Peyer's patch (tissue), 4 donors: ENCODE data around the gene BMPR1A. TPM values are rescaled to one million over a fixed set of nuclear protein-coding genes. Genes with fewer than 3 reads are reported as not detected.

ENCODE experiments used
- DNase-seq, 3 donors: peaks; one replicate each; pipeline ENCODE4 v3.0.0-alpha.2; 2017 to 2019
- H3K27ac ChIP-seq, 4 donors: fragments of 200-600 bp; sonication (generic); one replicate each; pipeline ENCODE4 v1.5.1; 2016 to 2019
- H3K27me3 ChIP-seq, 2 donors: fragments of 200-600 bp; sonication (generic); one replicate each; pipeline ENCODE4 v1.5.1; 2019
- H3K36me3 ChIP-seq, 3 donors: fragments of 200-600 bp; sonication (generic); one replicate each; pipeline ENCODE4 v1.5.1; 2016 to 2019
- H3K4me1 ChIP-seq, 4 donors: fragments of 200-600 bp; sonication (generic); one replicate each; pipeline ENCODE4 v1.5.1; 2016 to 2019
- H3K4me3 ChIP-seq, 4 donors: fragments of 200-600 bp; sonication (generic); 1 replicate in 3 of 4; 2 replicates in 1 of 4; pipeline ENCODE4 v1.5.1; 2016 to 2019; ENCODE audit warnings: mild to moderate bottlenecking in 1 of 4
- H3K9me3 ChIP-seq, 4 donors: fragments of 200-600 bp; sonication (generic); one replicate each; pipeline ENCODE4 v1.5.1; 2016 to 2019; ENCODE audit warnings: mild to moderate bottlenecking in 1 of 4
- POLR2A ChIP-seq, 2 donors: fragments of 450-650 bp; IDR thresholded peaks; one replicate each; pipeline ENCODE4 v1.5.1; 2017; ENCODE audit warnings: antibody characterized with exemption in 2 of 2, mild to moderate bottlenecking in 2 of 2, moderate library complexity in 2 of 2
- total RNA-seq, 4 donors: library from RNA; depleted of rRNA; stranded (reverse); fragments of >200 nt; gene quantifications; one replicate each; pipeline ENCODE4 v1.1.0, GENCODE V29; 2016
- TF ChIP-seq, protein P1 (sequence below), 6 experiments: fragments of 450-650 bp in 4 of 6; fragments of 200-600 bp in 2 of 6; sonication (generic) in 1 of 6; IDR thresholded peaks; one replicate each; pipeline ENCODE4 v1.5.1; 2017 to 2019; ENCODE audit warnings: antibody characterized with exemption in 6 of 6, mild to moderate bottlenecking in 3 of 6, moderate library complexity in 1 of 6

The BMPR1A gene
- total RNA-seq, 4 donors from 2014 or later, result 17.1 to 40.1 (median 24.9) TPM

DNA sequence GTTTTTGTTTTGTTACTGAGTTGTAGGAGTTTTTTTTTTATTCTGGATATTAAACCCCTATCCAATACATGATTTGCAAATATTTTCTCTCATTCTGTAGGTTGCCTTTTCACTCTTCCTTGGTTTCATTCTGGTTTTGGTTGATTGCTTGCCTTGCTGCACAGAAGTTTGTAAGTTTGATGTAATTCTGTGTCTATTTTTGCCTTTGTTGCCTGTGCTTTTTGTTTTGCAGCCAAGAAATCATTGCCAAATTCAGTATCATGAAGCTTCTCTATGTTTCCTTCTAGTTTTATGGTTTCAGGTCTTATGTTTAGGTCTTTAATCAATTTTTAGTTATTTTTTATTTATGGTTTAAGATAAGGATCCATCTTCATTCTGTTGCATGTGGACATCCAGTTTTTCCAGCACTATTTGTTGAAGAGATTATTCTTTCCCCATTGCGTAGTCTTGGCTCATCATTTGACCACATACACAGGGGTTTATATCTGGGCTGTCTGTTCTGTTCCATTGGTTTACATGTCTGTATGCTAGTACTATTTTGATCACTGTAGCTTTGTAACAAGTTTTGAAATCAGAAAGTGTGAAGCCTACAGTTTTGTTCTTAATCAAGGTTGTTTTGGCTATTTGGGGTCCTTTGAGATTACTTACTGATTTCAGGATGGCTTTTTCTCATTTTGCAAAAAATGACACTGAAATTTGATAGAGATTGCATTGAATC is 26.4 kb downstream of the BMPR1A start:
- H3K4me3 ChIP-seq, result no peak overlapping the region
- DNase-seq, result no peak
- TF ChIP-seq, protein P1, sequence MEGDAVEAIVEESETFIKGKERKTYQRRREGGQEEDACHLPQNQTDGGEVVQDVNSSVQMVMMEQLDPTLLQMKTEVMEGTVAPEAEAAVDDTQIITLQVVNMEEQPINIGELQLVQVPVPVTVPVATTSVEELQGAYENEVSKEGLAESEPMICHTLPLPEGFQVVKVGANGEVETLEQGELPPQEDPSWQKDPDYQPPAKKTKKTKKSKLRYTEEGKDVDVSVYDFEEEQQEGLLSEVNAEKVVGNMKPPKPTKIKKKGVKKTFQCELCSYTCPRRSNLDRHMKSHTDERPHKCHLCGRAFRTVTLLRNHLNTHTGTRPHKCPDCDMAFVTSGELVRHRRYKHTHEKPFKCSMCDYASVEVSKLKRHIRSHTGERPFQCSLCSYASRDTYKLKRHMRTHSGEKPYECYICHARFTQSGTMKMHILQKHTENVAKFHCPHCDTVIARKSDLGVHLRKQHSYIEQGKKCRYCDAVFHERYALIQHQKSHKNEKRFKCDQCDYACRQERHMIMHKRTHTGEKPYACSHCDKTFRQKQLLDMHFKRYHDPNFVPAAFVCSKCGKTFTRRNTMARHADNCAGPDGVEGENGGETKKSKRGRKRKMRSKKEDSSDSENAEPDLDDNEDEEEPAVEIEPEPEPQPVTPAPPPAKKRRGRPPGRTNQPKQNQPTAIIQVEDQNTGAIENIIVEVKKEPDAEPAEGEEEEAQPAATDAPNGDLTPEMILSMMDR (IDR thresholded peaks at IDR 0.05), result no peak
- no peak for TF ChIP-seq POLR2A (IDR thresholded peaks at IDR 0.05)
- no peaks in the 10 kb centered on the region for H3K9me3 ChIP-seq
- H3K27ac ChIP-seq, result no peak overlapping the region
- no peaks in the 10 kb centered on the region for H3K36me3 ChIP-seq
- no peaks in the 10 kb centered on the region for H3K27me3 ChIP-seq
- peaks cover 0 to 17% (median 0%) of the 10 kb centered on the region in 4 donors for H3K4me1 ChIP-seq

DNA sequence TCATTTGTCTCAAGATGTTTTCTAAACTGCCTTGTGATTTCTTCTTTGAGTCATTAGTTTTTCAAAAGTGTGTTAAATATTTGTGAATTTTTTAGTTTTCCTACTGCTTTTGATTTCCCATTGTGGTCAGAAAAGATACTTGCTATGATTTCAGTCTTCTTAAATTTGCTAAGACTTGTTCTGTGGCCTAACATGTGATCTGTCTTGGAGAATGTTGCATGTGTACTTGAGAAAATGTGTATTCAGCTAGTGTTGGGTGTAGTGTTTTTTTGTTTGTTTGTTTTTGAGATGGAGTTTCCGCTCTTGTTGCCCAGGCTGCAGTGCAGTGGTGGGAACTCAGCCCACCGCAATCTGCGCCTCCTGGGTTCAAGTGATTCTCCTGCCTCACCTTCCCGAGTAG is 28.6 kb downstream of the BMPR1A start:
- Histone ChIP-seq H3K27me3 (no peaks in the 10 kb centered on the region), H3K9me3 (no peaks in the 10 kb centered on the region), H3K4me3 (no peak overlapping the region), H3K4me1 (peaks cover 0 to 17% (median 0%) of the 10 kb centered on the region in 4 donors), H3K36me3 (no peaks in the 10 kb centered on the region), H3K27ac (no peak overlapping the region)
- no peak for TF ChIP-seq POLR2A (IDR thresholded peaks at IDR 0.05)
- TF ChIP-seq, protein P1 (IDR thresholded peaks at IDR 0.05), result no peak
- DNase-seq, result no peak

DNA sequence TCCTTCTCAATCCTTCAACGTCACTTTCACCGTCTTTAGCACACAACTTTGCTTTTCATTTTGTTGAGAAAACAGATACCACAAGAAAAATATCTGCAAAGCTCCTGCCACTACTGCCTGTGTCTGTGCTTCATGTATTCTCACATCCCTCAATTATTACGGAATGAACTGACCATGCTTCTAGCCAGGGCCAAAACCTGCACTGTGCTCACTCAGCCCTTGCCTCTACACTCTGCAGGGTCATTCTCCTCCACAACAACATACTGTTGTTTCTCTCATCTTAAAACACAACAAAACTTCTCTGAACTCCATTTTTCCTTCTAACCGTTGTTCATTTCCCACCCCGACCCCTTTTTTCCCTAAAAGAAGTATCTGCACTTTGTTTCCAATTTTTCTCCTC is 29.5 kb downstream of the BMPR1A start:
- DNase-seq, result no peak
- no peaks in the 10 kb centered on the region for H3K9me3 ChIP-seq
- peak overlapping the region in 1 of 4 donors; percentile 40 for H3K27ac ChIP-seq

DNA sequence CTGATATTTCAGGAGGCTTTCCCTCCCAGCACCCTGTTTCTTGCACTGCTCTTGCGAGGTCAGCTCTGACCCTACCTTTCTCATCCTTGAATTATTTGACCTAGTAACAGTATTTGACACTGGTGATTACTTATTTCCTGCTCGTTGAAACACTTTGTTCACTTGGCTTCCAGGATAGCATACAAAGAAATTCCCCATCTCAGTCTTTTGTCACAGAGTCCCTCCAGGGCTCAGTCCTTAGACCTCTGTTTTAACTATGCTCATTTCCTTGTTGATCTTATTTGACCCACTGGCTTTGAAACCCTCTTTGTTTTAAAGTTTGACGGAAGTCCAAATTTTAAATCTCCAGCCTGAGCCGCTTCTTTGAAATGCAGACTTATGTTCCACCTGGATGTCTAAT is 29.9 kb downstream of the BMPR1A start:
- H3K27ac ChIP-seq, result peak overlapping the region in 1 of 4 donors; percentile 40
- H3K27me3 ChIP-seq, result no peaks in the 10 kb centered on the region
- no peaks in the 10 kb centered on the region for H3K9me3 ChIP-seq
- H3K36me3 ChIP-seq, result no peaks in the 10 kb centered on the region
- H3K4me1 ChIP-seq, result peaks cover 0 to 17% (median 0%) of the 10 kb centered on the region in 4 donors
- no peak for TF ChIP-seq POLR2A (IDR thresholded peaks at IDR 0.05)
- TF ChIP-seq, protein P1 (IDR thresholded peaks at IDR 0.05), result no peak
- no peak overlapping the region for H3K4me3 ChIP-seq
- no peak for DNase-seq

More for the DNA sequence above, 29.5 kb downstream of the BMPR1A start:
- TF ChIP-seq POLR2A (IDR thresholded peaks at IDR 0.05), result no peak
- TF ChIP-seq, protein P1 (IDR thresholded peaks at IDR 0.05), result no peak
- peaks cover 0 to 17% (median 0%) of the 10 kb centered on the region in 4 donors for H3K4me1 ChIP-seq
- H3K4me3 ChIP-seq, result no peak overlapping the region
- H3K27me3 ChIP-seq, result no peaks in the 10 kb centered on the region
- no peaks in the 10 kb centered on the region for H3K36me3 ChIP-seq

DNA sequence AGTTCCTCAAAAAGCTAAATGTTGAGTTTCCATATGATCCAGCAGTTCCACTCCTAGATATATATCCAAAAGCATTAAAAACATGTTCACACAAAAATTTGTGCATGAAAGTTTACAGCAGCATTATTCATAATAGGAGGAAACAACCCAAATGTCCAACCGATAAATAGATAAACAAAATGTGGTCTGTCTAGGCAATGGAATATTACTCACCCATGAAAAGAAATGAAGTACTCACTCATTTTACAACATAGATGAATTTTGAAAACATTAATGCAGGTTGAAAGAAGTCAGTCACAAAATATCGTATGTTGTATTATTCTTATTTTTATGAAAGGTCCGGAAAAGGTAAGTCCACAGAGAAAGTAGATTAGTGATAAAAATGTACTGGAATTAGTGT is 34.0 kb downstream of the BMPR1A start:
- TF ChIP-seq, protein P1 (IDR thresholded peaks at IDR 0.05), result no peak
- no peak for TF ChIP-seq POLR2A (IDR thresholded peaks at IDR 0.05)
- H3K4me1 ChIP-seq, result peaks cover 0 to 24% (median 0%) of the 10 kb centered on the region in 4 donors
- DNase-seq, result no peak
- no peaks in the 10 kb centered on the region for H3K27me3 ChIP-seq
- H3K27ac ChIP-seq, result no peak overlapping the region
- no peak overlapping the region for H3K4me3 ChIP-seq
- H3K9me3 ChIP-seq, result no peaks in the 10 kb centered on the region
- no peaks in the 10 kb centered on the region for H3K36me3 ChIP-seq
